PC-3 (cell line): ENCODE measurements around the gene PDX1. TPM values are rescaled to one million over a fixed set of nuclear protein-coding genes. Genes with fewer than 3 reads are reported as not detected.

Experiments
- ATAC-seq: fragments of 200-7000 bp; cut with Tn5 transposase; 2 replicates; pipeline ENCODE4 v1.9.1; 2020; ENCODE audit warnings: mild to moderate bottlenecking, moderate library complexity
- BruUV-seq: library from RNA; stranded (reverse); fragments of 400-500 nt; replicated peaks from 2 replicates; lab custom pipeline; 2021; lab: Mats Ljungman, UMichigan
- CTCF ChIA-PET: fragments of 300-600 bp; sonication (Branson Sonifier 250); formaldehyde crosslinking; loops from one replicate; lab custom pipeline; 2022; ENCODE audit warnings: antibody characterized with exemption; lab: Charles Lee
- POLR2A ChIA-PET: fragments of 300-600 bp; sonication (Branson Sonifier 250); formaldehyde crosslinking; loops from one replicate; lab custom pipeline; 2022; ENCODE audit warnings: antibody characterized with exemption; ENCODE audit not compliant: unreplicated experiment; lab: Charles Lee
- DNase-seq: peaks from one replicate; pipeline ENCODE4 v3.0.0-alpha.2; 2015
- H2AFZ ChIP-seq: fragments of 300-600 bp; sonication (generic); 2 replicates; pipeline ENCODE4 v1.6.0; 2016; ENCODE audit warnings: antibody characterized with exemption, low read length
- H3F3A ChIP-seq: fragments of 300-600 bp; sonication (generic); one replicate; pipeline ENCODE4 v1.6.0; 2017; ENCODE audit warnings: antibody characterized with exemption, low read length, control low read depth, mild to moderate bottlenecking; ENCODE audit not compliant: unreplicated experiment
- H3K27ac ChIP-seq: fragments of 300-600 bp; sonication (generic); 2 replicates; pipeline ENCODE4 v1.5.1; 2016; ENCODE audit warnings: mild to moderate bottlenecking, low read length
- H3K27me3 ChIP-seq: fragments of 300-600 bp; sonication (generic); 2 replicates; pipeline ENCODE4 v1.6.1; 2016; ENCODE audit warnings: low read length, mixed read lengths
- H3K36me3 ChIP-seq: fragments of 300-600 bp; sonication (generic); 2 replicates; pipeline ENCODE4 v1.6.1; 2016; ENCODE audit warnings: low read depth, mixed run types, low read length, mixed read lengths
- H3K4me1 ChIP-seq: fragments of 300-600 bp; sonication (generic); 2 replicates; pipeline ENCODE4 v1.5.1; 2016; ENCODE audit warnings: low read length; ENCODE audit not compliant: insufficient read depth
- H3K4me2 ChIP-seq: fragments of 300-600 bp; sonication (generic); 2 replicates; pipeline ENCODE4 v1.6.0; 2016; ENCODE audit warnings: low read length
- H3K4me3 ChIP-seq: fragments of 300-600 bp; sonication (generic); 2 replicates; pipeline ENCODE4 v1.5.1; 2016; ENCODE audit warnings: mild to moderate bottlenecking, low read length, mixed read lengths
- H3K79me2 ChIP-seq: fragments of 300-600 bp; sonication (generic); 2 replicates; pipeline ENCODE4 v1.6.1; 2017; ENCODE audit warnings: low read length, mixed read lengths
- H3K9ac ChIP-seq: fragments of 300-600 bp; sonication (generic); 2 replicates; pipeline ENCODE4 v1.6.0; 2016; ENCODE audit warnings: mild to moderate bottlenecking, low read length
- H3K9me2 ChIP-seq: fragments of 300-600 bp; sonication (generic); replicated peaks from 2 replicates; pipeline ENCODE4 v1.6.1; 2016; ENCODE audit warnings: mixed run types, low read length, mixed read lengths
- H3K9me3 ChIP-seq: fragments of 300-600 bp; sonication (generic); 2 replicates; pipeline ENCODE4 v1.6.1; 2016; ENCODE audit warnings: low read length, mixed read lengths
- H4K20me1 ChIP-seq: fragments of 300-600 bp; sonication (generic); 2 replicates; pipeline ENCODE4 v1.6.1; 2016; ENCODE audit warnings: low read length, mixed read lengths
- EZH2 ChIP-seq: fragments of 300-600 bp; sonication (generic); IDR thresholded peaks from one replicate; pipeline ENCODE4 v1.6.1; 2017; ENCODE audit warnings: antibody characterized with exemption, mild to moderate bottlenecking, low read length; ENCODE audit not compliant: unreplicated experiment
- EZH2phosphoT487 ChIP-seq: fragments of 300-600 bp; sonication (generic); IDR thresholded peaks from 2 replicates; pipeline ENCODE4 v1.6.1; 2018; ENCODE audit warnings: mild to moderate bottlenecking, antibody characterized with exemption, low read length, borderline replicate concordance
- intact Hi-C: fragments of 100-400 bp; cut with micrococcal nuclease; formaldehyde crosslinking; loops from 2 replicates; pipeline ENCODE4 v1.9.0; 2023
- total RNA-seq: library from RNA; depleted of rRNA; stranded (reverse); fragments of >200 nt; gene quantifications from 2 replicates; pipeline ENCODE4 v1.2.3, GENCODE V29; 2014
- TF ChIP-seq, protein P1 (sequence below): fragments of 300-600 bp; sonication (generic); conservative IDR thresholded peaks from 2 replicates; pipeline ENCODE4 v1.5.1; 2017; ENCODE audit warnings: antibody characterized with exemption, low read depth, mild to moderate bottlenecking, low read length

Gene PDX1
- total RNA-seq, 1 experiment from 2014 or later = not detected

DNA sequence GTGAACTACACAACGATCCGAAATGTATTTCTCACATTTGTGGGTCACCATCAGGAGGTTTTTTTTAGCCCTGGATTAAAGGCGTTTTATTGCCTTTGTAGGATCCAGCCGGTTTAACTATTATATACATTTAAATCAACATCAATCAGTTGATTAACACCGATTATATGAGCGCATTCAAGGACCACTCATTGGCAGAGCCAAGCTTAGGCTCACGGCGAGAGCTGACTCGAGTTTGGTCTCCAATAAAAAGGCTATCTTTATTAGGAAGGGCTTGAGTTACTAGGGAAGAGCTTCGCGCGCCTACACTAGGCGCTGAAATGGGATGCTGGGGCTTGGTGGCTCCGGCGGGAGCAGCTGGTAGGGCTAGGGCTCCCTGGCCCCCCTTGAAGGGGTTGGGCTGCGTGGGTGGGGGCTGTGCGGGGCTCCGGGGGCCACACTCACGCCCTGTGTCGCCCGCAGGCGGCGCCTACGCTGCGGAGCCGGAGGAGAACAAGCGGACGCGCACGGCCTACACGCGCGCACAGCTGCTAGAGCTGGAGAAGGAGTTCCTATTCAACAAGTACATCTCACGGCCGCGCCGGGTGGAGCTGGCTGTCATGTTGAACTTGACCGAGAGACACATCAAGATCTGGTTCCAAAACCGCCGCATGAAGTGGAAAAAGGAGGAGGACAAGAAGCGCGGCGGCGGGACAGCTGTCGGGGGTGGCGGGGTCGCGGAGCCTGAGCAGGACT is 4.2 kb downstream of the PDX1 start:
- H3K9me2 ChIP-seq = no peaks in the 10 kb centered on the region

GRCh38 chr13:27924529-27925141 is 4.8 kb downstream of the PDX1 start:
- no peak for DNase-seq
- H3K27me3 ChIP-seq = peaks cover 49% of the 10 kb centered on the region
- H2AFZ ChIP-seq = no peak overlapping the region
- H3K4me2 ChIP-seq = no peak overlapping the region
- no peak overlapping the region for H3K27ac ChIP-seq
- H3K36me3 ChIP-seq = no peaks in the 10 kb centered on the region
- H4K20me1 ChIP-seq = no peaks in the 10 kb centered on the region
- H3K79me2 ChIP-seq = no peaks in the 10 kb centered on the region
- TF ChIP-seq EZH2 = no peak
- TF ChIP-seq, protein P1, sequence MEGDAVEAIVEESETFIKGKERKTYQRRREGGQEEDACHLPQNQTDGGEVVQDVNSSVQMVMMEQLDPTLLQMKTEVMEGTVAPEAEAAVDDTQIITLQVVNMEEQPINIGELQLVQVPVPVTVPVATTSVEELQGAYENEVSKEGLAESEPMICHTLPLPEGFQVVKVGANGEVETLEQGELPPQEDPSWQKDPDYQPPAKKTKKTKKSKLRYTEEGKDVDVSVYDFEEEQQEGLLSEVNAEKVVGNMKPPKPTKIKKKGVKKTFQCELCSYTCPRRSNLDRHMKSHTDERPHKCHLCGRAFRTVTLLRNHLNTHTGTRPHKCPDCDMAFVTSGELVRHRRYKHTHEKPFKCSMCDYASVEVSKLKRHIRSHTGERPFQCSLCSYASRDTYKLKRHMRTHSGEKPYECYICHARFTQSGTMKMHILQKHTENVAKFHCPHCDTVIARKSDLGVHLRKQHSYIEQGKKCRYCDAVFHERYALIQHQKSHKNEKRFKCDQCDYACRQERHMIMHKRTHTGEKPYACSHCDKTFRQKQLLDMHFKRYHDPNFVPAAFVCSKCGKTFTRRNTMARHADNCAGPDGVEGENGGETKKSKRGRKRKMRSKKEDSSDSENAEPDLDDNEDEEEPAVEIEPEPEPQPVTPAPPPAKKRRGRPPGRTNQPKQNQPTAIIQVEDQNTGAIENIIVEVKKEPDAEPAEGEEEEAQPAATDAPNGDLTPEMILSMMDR = no peak
- TF ChIP-seq EZH2phosphoT487 = no peak
- no peak for ATAC-seq
- no peak overlapping the region for H3K9ac ChIP-seq
- no peaks in the 10 kb centered on the region for H3K4me1 ChIP-seq
- BruUV-seq = no TSS peak
- H3K4me3 ChIP-seq = no peak overlapping the region
- intact Hi-C loops = no loop called here
- CTCF ChIA-PET = no interaction called here
- POLR2A ChIA-PET = no interaction called here
- no peaks in the 10 kb centered on the region for H3K9me3 ChIP-seq
- H3K9me2 ChIP-seq = no peaks in the 10 kb centered on the region
- no peaks in the 10 kb centered on the region for H3F3A ChIP-seq

More for the DNA sequence above, 4.2 kb downstream of the PDX1 start:
- H3F3A ChIP-seq = no peaks in the 10 kb centered on the region
- no peak overlapping the region for H3K4me2 ChIP-seq
- no peaks in the 10 kb centered on the region for H3K9me3 ChIP-seq
- no peaks in the 10 kb centered on the region for H4K20me1 ChIP-seq
- no peak overlapping the region for H3K4me3 ChIP-seq
- ChIA-PET POLR2A (no interaction called here), CTCF (no interaction called here)
- H3K27me3 ChIP-seq = peaks cover 42% of the 10 kb centered on the region
- no peak overlapping the region for H2AFZ ChIP-seq
- intact Hi-C loops = no loop called here
- no peak for ATAC-seq
- no peaks in the 10 kb centered on the region for H3K36me3 ChIP-seq
- TF ChIP-seq EZH2phosphoT487 (no peak), EZH2 (no peak)
- TF ChIP-seq, protein P1 = no peak
- no peak overlapping the region for H3K9ac ChIP-seq
- no peaks in the 10 kb centered on the region for H3K79me2 ChIP-seq
- BruUV-seq = no TSS peak
- DNase-seq = no peak
- no peak overlapping the region for H3K27ac ChIP-seq
- no peaks in the 10 kb centered on the region for H3K4me1 ChIP-seq
